ENCODE results near the gene TMEM106C. TPM values are rescaled to one million over a fixed set of nuclear protein-coding genes. Genes with fewer than 3 reads are reported as not detected.

The TMEM106C gene
- polyA plus RNA-seq, 1 donor from 2014 or later: 290 TPM

DNA sequence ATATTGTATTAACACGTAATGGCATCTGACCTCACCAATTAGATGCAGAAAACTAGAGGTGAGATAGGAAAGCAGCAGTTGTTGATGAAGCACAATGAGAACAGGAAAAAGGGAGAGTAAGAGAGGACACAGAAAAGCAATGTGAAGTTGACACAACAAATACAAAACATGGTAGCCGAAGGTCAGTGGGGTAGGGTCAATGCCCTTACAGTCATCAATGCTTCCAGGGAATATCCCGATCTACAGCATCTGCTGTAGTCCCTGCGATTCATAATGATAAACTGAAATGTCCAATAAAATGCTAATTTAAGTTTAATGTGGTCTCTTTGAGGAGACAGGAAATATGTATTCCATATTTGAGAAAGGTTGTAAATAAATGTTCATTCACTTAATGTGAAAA is 43.8 kb downstream of the TMEM106C start:
- H3K9ac ChIP-seq (ENCODE audit: low read length): no peak overlapping the region
- H3F3A ChIP-seq (ENCODE audit: insufficient read depth, low read length, poor library complexity, severe bottlenecking): peaks cover 4% of the 10 kb centered on the region
- no peaks in the 10 kb centered on the region for H3K9me2 ChIP-seq (ENCODE audit: insufficient read depth, low read length)
- TF ChIP-seq EZH2 (IDR thresholded peaks at IDR 0.05; ENCODE audit: borderline replicate concordance, insufficient read depth, low read length, poor library complexity, severe bottlenecking) (no peak), CTCF (IDR thresholded peaks at IDR 0.05; ENCODE audit: poor library complexity, severe bottlenecking) (no peak), POLR2AphosphoS5 (IDR thresholded peaks at IDR 0.05) (no peak), SMC3 (conservative IDR thresholded peaks at IDR 0.05; ENCODE audit: poor library complexity) (no peak)
- TF ChIP-seq, protein P1, sequence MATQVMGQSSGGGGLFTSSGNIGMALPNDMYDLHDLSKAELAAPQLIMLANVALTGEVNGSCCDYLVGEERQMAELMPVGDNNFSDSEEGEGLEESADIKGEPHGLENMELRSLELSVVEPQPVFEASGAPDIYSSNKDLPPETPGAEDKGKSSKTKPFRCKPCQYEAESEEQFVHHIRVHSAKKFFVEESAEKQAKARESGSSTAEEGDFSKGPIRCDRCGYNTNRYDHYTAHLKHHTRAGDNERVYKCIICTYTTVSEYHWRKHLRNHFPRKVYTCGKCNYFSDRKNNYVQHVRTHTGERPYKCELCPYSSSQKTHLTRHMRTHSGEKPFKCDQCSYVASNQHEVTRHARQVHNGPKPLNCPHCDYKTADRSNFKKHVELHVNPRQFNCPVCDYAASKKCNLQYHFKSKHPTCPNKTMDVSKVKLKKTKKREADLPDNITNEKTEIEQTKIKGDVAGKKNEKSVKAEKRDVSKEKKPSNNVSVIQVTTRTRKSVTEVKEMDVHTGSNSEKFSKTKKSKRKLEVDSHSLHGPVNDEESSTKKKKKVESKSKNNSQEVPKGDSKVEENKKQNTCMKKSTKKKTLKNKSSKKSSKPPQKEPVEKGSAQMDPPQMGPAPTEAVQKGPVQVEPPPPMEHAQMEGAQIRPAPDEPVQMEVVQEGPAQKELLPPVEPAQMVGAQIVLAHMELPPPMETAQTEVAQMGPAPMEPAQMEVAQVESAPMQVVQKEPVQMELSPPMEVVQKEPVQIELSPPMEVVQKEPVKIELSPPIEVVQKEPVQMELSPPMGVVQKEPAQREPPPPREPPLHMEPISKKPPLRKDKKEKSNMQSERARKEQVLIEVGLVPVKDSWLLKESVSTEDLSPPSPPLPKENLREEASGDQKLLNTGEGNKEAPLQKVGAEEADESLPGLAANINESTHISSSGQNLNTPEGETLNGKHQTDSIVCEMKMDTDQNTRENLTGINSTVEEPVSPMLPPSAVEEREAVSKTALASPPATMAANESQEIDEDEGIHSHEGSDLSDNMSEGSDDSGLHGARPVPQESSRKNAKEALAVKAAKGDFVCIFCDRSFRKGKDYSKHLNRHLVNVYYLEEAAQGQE (IDR thresholded peaks at IDR 0.05; ENCODE audit: borderline replicate concordance): no peak
- no peak overlapping the region for H2AFZ ChIP-seq (ENCODE audit: low read depth, low read length)
- no peak overlapping the region for H3K27ac ChIP-seq (ENCODE audit: low read length)
- H4K20me1 ChIP-seq (ENCODE audit: insufficient read depth): no peaks in the 10 kb centered on the region
- peaks cover 35% of the 10 kb centered on the region for H3K27me3 ChIP-seq (ENCODE audit: insufficient read depth, low read depth, low read length)
- no peak overlapping the region for H3K4me3 ChIP-seq (ENCODE audit: low read length)
- no peaks in the 10 kb centered on the region for H3K36me3 ChIP-seq (ENCODE audit: insufficient read depth, low read length)
- H3K79me2 ChIP-seq (replicated peaks; ENCODE audit: insufficient read depth, low read length): no peaks in the 10 kb centered on the region
- no peaks in the 10 kb centered on the region for H3K9me3 ChIP-seq (ENCODE audit: low read length)
- no peak overlapping the region for H3K4me2 ChIP-seq (ENCODE audit: low read length)

DNA sequence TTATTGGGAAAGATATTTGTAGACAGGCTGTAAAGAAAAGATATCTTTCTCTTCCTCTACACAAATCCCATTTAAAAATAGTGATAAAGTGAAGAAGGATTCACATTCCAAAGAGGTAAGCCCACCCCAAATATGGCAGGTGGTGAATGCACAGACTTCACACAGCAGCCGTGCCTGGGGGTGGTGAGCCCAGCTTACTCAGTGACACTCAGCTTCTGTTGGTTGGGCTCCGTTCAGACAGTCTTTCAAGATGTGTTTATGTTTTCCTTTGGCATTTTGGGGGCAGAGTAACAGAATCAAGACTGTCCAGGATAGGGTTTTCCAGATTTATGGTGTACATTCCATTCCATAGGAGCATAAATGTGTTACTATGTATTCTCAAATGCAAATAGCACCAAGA is 45.0 kb downstream of the TMEM106C start:
- no peaks in the 10 kb centered on the region for H3K9me2 ChIP-seq (ENCODE audit: insufficient read depth, low read length)
- no peaks in the 10 kb centered on the region for H3F3A ChIP-seq (ENCODE audit: insufficient read depth, low read length, poor library complexity, severe bottlenecking)
- H3K79me2 ChIP-seq (replicated peaks; ENCODE audit: insufficient read depth, low read length): no peaks in the 10 kb centered on the region
- H3K4me3 ChIP-seq (ENCODE audit: low read length): no peak overlapping the region
- no peak overlapping the region for H3K9ac ChIP-seq (ENCODE audit: low read length)
- H3K27ac ChIP-seq (ENCODE audit: low read length): no peak overlapping the region
- TF ChIP-seq EP300 (conservative IDR thresholded peaks at IDR 0.05; ENCODE audit: poor library complexity, severe bottlenecking) (no peak), SMC3 (conservative IDR thresholded peaks at IDR 0.05; ENCODE audit: poor library complexity) (no peak), TAF1 (IDR thresholded peaks at IDR 0.05; ENCODE audit: low read depth) (no peak), CTCF (IDR thresholded peaks at IDR 0.05; ENCODE audit: poor library complexity, severe bottlenecking) (no peak), EZH2 (IDR thresholded peaks at IDR 0.05; ENCODE audit: borderline replicate concordance, insufficient read depth, low read length, poor library complexity, severe bottlenecking) (no peak), RAD21 (conservative IDR thresholded peaks at IDR 0.05) (no peak), POLR2AphosphoS5 (IDR thresholded peaks at IDR 0.05) (no peak), MXI1 (conservative IDR thresholded peaks at IDR 0.05; ENCODE audit: poor library complexity, severe bottlenecking) (no peak)
- TF ChIP-seq, protein P1 (IDR thresholded peaks at IDR 0.05; ENCODE audit: borderline replicate concordance): no peak
- no peak overlapping the region for H2AFZ ChIP-seq (ENCODE audit: low read depth, low read length)
- H3K27me3 ChIP-seq (ENCODE audit: insufficient read depth, low read depth, low read length): peaks cover 24% of the 10 kb centered on the region
- no peak overlapping the region for H3K4me2 ChIP-seq (ENCODE audit: low read length)
- H4K20me1 ChIP-seq (ENCODE audit: insufficient read depth): no peaks in the 10 kb centered on the region
- H3K36me3 ChIP-seq (ENCODE audit: insufficient read depth, low read length): no peaks in the 10 kb centered on the region
- H3K9me3 ChIP-seq (ENCODE audit: low read length): no peaks in the 10 kb centered on the region
